Cardiac fibroblast (primary cell): ENCODE data around the gene FDX2.
A peak's percentile ranks its signal among the peaks of the same experiment; 100 is the strongest.

ENCODE experiments used
- DNase-seq, 2 donors: peaks; one replicate each; pipeline versions ENCODE4 v3.0.0 to v3.0.0-alpha.2; 2010; ENCODE audit warnings: low read depth in 2 of 2
- H3K4me3 ChIP-seq, 2 donors: replicated peaks in 1 of 2; 1 replicate in 1 of 2; 2 replicates in 1 of 2; pipeline ENCODE4 v1.5.1; 2011; ENCODE audit warnings: low read depth in 2 of 2, low read length in 2 of 2, mild to moderate bottlenecking in 2 of 2, moderate library complexity in 1 of 2
- TF ChIP-seq, protein P1 (sequence below): IDR thresholded peaks from one replicate; pipeline ENCODE4 v1.5.1; 2011; ENCODE audit warnings: low read depth, mild to moderate bottlenecking, low read length, inconsistent platforms

FDX2 gene

GRCh38 chr19:10333758-10334587 lies 18.2 kb upstream of the FDX2 start:
- DNase-seq: no peak
- peak overlapping the region; percentile 94 to 95 for H3K4me3 ChIP-seq
- TF ChIP-seq, protein P1, sequence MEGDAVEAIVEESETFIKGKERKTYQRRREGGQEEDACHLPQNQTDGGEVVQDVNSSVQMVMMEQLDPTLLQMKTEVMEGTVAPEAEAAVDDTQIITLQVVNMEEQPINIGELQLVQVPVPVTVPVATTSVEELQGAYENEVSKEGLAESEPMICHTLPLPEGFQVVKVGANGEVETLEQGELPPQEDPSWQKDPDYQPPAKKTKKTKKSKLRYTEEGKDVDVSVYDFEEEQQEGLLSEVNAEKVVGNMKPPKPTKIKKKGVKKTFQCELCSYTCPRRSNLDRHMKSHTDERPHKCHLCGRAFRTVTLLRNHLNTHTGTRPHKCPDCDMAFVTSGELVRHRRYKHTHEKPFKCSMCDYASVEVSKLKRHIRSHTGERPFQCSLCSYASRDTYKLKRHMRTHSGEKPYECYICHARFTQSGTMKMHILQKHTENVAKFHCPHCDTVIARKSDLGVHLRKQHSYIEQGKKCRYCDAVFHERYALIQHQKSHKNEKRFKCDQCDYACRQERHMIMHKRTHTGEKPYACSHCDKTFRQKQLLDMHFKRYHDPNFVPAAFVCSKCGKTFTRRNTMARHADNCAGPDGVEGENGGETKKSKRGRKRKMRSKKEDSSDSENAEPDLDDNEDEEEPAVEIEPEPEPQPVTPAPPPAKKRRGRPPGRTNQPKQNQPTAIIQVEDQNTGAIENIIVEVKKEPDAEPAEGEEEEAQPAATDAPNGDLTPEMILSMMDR: no peak

- peak within 1 kb of the TSS; percentile 94 to 95 for H3K4me3 ChIP-seq
- peak; percentile 98 for DNase-seq
- TF ChIP-seq, protein P1: no peak
Measured at GRCh38 chr19:10332965-10333757, 17.3 kb upstream of the FDX2 start, which contains the start of gene RAVER1. RAVER1 (minus strand) TSS chr19:10333529; CDS start chr19:10333507, 22 bp downstream.

- no peak for DNase-seq
- TF ChIP-seq, protein P1: no peak
- H3K4me3 ChIP-seq: peak overlapping the region; percentile 94 to 95
Measured at GRCh38 chr19:10332158-10332964, 16.5 kb upstream of the FDX2 start.

DNA sequence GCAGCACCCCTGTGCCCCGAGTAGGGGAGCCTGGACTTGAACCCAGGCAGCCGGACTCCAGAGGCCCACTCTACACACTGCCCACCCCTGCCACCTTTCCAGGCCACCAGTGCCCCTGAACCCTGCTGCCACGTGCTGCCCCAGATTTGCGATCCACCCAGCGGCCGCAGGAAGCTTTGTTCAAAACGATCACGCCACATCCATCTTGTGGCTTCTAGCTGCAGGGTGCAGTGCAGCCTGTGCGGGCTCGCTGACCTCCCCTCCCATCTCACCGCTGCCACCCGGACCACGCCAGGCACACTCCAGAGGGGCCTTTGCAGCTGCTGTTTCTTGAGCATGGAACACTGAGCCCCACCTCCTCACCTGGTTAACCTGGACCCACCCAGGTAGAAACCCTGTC lies 13.7 kb upstream of the FDX2 start:
- no peak overlapping the region for H3K4me3 ChIP-seq
- TF ChIP-seq, protein P1: no peak
- no peak for DNase-seq

DNA sequence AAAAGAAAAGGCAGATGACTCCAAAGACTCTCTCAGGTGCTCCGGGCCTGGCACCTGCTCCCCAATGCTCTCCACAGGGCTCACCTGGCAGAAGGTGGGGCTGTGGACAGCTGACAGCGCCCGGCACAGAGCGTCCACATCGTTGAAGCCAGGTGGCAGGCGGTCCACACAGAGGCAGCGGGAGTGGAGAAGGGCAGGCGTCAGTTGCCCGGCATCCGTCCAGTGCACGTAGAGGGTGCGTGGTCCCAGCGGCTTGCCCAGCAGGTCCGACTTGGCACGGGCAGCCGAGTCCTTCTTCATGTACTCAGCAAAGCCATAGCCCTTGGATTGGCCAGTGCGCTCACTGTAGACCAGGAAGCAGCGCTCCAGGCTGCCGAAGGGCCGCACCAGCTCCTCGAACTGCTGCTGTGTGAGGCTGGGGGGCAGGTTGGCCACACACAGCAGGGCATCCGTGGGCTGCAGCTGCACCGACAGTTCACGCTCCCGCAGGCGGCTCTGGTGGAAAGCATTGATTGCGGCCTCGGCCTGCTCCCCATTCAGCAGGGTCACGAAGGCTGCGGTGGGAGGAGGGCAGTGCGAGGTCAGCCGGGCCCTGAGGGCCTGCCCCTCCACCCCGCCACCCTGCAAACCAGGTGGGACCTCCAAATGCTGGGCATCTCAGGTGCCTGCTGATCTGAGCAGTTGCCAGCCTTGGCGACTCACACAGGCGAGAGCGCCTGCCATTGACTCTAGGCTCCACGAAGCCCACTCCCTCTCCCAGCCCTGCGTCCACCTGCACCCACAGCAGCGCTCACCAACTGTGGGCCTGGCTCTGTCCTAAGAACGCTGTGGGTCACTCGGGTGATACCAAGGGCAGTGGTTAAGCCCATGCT lies 13.0 kb upstream of the FDX2 start:
- no peak overlapping the region for H3K4me3 ChIP-seq
- TF ChIP-seq, protein P1: no peak
- DNase-seq: no peak
